Peyer's patch (tissue), 4 donors: ENCODE measurements around the gene CUL7. TPM values are rescaled to one million over a fixed set of nuclear protein-coding genes. Genes with fewer than 3 reads are reported as not detected.

Experiments
- DNase-seq, 3 donors: peaks; one replicate each; pipeline ENCODE4 v3.0.0-alpha.2; 2017 to 2019
- H3K27ac ChIP-seq, 4 donors: fragments of 200-600 bp; sonication (generic); one replicate each; pipeline ENCODE4 v1.5.1; 2016 to 2019
- H3K27me3 ChIP-seq, 2 donors: fragments of 200-600 bp; sonication (generic); one replicate each; pipeline ENCODE4 v1.5.1; 2019
- H3K36me3 ChIP-seq, 3 donors: fragments of 200-600 bp; sonication (generic); one replicate each; pipeline ENCODE4 v1.5.1; 2016 to 2019
- H3K4me1 ChIP-seq, 4 donors: fragments of 200-600 bp; sonication (generic); one replicate each; pipeline ENCODE4 v1.5.1; 2016 to 2019
- H3K4me3 ChIP-seq, 4 donors: fragments of 200-600 bp; sonication (generic); 1 replicate in 3 of 4; 2 replicates in 1 of 4; pipeline ENCODE4 v1.5.1; 2016 to 2019; ENCODE audit warnings: mild to moderate bottlenecking in 1 of 4
- H3K9me3 ChIP-seq, 4 donors: fragments of 200-600 bp; sonication (generic); one replicate each; pipeline ENCODE4 v1.5.1; 2016 to 2019; ENCODE audit warnings: mild to moderate bottlenecking in 1 of 4
- POLR2A ChIP-seq, 2 donors: fragments of 450-650 bp; IDR thresholded peaks; one replicate each; pipeline ENCODE4 v1.5.1; 2017; ENCODE audit warnings: antibody characterized with exemption in 2 of 2, mild to moderate bottlenecking in 2 of 2, moderate library complexity in 2 of 2
- total RNA-seq, 4 donors: library from RNA; depleted of rRNA; stranded (reverse); fragments of >200 nt; gene quantifications; one replicate each; pipeline ENCODE4 v1.1.0, GENCODE V29; 2016
- TF ChIP-seq, protein P1 (sequence below), 6 experiments: fragments of 450-650 bp in 4 of 6; fragments of 200-600 bp in 2 of 6; sonication (generic) in 1 of 6; IDR thresholded peaks; one replicate each; pipeline ENCODE4 v1.5.1; 2017 to 2019; ENCODE audit warnings: antibody characterized with exemption in 6 of 6, mild to moderate bottlenecking in 3 of 6, moderate library complexity in 1 of 6

CUL7 gene
- total RNA-seq, 4 donors from 2014 or later = 19.4 to 33.0 (median 23.1) TPM

DNA sequence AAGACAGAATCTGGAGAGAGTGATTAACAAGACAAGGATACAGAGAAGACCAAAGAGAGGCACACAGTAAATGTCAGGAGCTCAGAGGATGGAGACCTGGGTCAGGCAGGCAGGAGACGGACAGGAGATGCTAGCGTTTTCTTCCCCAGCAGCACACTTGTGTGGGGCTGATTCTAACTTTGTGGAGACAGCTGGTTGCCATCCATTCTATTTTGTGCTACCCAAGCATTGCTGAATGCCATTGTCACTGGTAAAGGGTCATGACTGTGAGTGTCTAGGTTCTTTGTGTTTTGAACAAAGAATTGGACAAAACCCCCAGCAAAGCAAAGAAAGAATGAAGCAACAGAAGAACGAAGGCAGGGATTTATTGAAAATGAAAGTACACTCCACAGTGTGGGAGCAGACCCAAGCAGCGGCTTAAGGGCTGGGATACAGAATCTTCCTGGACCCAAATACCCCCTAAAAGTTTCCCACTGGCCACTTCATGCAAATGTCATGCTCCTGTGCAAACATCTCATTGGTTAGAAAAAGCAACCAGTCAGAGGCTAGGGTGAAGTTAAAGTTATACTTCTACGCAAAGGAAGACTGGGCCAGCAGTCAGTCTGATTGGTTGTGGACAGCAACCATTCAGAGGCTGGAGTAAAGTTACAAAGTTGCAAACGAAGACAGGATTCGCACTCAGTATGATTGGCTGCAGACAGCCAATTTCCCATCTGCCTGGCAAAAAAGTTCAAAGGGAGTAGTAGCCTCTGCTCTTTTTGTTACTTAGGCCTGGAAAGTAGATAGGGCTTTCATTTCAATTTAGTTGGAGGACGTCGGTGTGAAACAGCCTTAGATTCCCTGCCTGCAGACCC is 40.0 kb upstream of the CUL7 start:
- Histone ChIP-seq H3K36me3 (no peaks in the 10 kb centered on the region), H3K27me3 (no peaks in the 10 kb centered on the region), H3K9me3 (no peaks in the 10 kb centered on the region), H3K4me1 (peaks cover 0 to 19% (median 0%) of the 10 kb centered on the region in 4 donors), H3K27ac (peak overlapping the region in 2 of 4 donors; percentile 17 to 55), H3K4me3 (peak overlapping the region in 3 of 4 donors; percentile 12 to 50 (median 44))
- TF ChIP-seq POLR2A (IDR thresholded peaks at IDR 0.05) = no peak
- TF ChIP-seq, protein P1, sequence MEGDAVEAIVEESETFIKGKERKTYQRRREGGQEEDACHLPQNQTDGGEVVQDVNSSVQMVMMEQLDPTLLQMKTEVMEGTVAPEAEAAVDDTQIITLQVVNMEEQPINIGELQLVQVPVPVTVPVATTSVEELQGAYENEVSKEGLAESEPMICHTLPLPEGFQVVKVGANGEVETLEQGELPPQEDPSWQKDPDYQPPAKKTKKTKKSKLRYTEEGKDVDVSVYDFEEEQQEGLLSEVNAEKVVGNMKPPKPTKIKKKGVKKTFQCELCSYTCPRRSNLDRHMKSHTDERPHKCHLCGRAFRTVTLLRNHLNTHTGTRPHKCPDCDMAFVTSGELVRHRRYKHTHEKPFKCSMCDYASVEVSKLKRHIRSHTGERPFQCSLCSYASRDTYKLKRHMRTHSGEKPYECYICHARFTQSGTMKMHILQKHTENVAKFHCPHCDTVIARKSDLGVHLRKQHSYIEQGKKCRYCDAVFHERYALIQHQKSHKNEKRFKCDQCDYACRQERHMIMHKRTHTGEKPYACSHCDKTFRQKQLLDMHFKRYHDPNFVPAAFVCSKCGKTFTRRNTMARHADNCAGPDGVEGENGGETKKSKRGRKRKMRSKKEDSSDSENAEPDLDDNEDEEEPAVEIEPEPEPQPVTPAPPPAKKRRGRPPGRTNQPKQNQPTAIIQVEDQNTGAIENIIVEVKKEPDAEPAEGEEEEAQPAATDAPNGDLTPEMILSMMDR (IDR thresholded peaks at IDR 0.05) = no peak
- peak in 1 of 3 donors; percentile 59 for DNase-seq

DNA sequence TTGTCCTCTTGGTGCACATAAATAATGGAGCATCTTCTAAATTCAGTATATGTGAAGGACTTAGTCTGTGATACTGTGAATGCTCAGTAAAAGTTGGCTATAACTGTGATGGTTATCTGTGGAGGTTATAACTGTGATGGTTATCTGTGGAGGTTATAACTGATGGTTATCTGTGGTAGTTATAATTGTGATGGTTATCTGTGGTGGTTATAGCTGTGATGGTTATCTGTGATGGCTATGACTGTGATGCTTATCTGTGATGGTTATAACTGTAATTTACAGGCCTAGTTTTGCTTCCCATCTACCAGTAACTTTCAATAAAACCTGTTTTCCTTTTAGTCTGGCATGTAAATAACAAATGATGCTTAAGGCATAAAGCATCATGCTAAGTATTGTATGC is 39.0 kb upstream of the CUL7 start:
- no peak for DNase-seq
- no peak overlapping the region for H3K27ac ChIP-seq
- no peaks in the 10 kb centered on the region for H3K9me3 ChIP-seq
- no peaks in the 10 kb centered on the region for H3K27me3 ChIP-seq
- H3K4me1 ChIP-seq = peaks cover 0 to 19% (median 0%) of the 10 kb centered on the region in 4 donors
- no peak overlapping the region for H3K4me3 ChIP-seq
- no peak for TF ChIP-seq POLR2A (IDR thresholded peaks at IDR 0.05)
- H3K36me3 ChIP-seq = no peaks in the 10 kb centered on the region

DNA sequence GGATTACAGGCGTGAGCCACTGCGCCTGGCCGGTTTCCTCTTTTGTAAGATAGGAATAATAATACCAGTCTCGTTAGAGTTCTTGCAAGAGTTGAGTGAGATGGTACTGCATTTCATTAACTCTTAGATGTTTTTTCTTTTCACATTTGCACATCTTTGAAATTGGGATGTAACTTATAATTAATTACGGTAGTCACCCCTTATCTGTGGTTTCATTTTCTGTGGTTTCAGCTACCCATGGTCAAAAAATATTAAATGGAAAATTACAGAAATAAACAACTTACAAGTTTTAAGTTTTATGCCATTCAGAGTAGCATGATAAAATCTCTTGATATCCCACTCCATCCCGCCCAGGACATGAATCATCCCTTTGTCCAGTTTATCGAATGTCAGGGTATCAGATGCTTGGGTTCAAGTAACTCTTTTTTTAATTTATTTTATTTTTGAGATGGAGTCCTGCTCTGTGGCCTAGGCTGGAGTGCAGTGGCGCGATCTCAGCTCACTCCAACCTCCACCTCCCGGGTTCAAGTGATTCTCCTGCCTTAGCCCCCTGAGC is 37.9 kb upstream of the CUL7 start:
- peaks cover 0 to 19% (median 0%) of the 10 kb centered on the region in 4 donors for H3K4me1 ChIP-seq
- H3K36me3 ChIP-seq = no peaks in the 10 kb centered on the region
- H3K4me3 ChIP-seq = no peak overlapping the region
- H3K27ac ChIP-seq = no peak overlapping the region
- no peaks in the 10 kb centered on the region for H3K27me3 ChIP-seq
- TF ChIP-seq, protein P1 (IDR thresholded peaks at IDR 0.05) = no peak
- no peak for TF ChIP-seq POLR2A (IDR thresholded peaks at IDR 0.05)
- no peak for DNase-seq
- no peaks in the 10 kb centered on the region for H3K9me3 ChIP-seq

DNA sequence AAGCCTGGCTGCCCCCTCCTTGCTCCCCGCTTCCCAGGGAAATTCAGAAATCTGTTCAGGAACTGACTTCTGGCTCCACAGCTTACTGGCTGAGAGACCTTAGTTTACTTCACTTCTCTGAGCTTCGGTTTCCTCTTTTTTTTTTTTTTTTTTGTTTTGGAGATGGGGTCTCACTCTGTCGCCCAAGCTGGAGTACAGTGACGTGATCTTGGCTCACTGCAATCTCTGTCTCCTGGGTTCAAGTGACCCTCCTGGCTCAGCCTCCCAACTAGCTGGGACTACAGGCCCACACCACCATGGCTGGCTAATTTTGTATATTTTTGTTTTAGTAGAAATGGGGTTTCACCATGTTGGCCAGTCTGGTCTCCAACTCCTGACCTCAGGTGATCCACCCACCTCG is 37.4 kb upstream of the CUL7 start:
- DNase-seq = no peak
- Histone ChIP-seq H3K27me3 (no peaks in the 10 kb centered on the region), H3K4me3 (no peak overlapping the region), H3K9me3 (no peaks in the 10 kb centered on the region), H3K4me1 (peaks cover 0 to 19% (median 0%) of the 10 kb centered on the region in 4 donors), H3K36me3 (no peaks in the 10 kb centered on the region), H3K27ac (no peak overlapping the region)
- TF ChIP-seq POLR2A (IDR thresholded peaks at IDR 0.05) = no peak
- TF ChIP-seq, protein P1 (IDR thresholded peaks at IDR 0.05) = no peak

DNA sequence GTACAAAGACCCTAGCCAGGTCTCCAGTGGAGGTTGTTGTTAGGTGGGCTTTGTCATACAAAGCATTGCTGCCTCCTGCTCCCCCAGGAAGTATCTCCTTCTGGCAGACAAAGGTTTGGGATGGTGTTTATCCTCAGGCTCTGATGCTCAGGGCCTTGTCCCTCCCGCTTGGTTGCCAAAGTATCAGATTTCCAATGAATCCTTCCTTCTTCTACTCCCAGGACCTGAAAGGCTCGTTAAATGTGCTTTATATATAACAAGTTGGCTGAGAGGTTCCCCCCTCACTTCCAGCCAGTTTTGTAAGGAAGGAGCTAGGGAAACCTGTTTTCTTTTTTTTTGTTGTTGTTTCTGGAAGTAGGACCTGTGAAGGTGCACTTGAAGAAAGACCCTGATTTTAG is 36.9 kb upstream of the CUL7 start:
- no peak for DNase-seq
- Histone ChIP-seq H3K27me3 (no peaks in the 10 kb centered on the region), H3K4me3 (no peak overlapping the region), H3K4me1 (peaks cover 0 to 19% (median 0%) of the 10 kb centered on the region in 4 donors), H3K36me3 (no peaks in the 10 kb centered on the region), H3K27ac (peak overlapping the region in 1 of 4 donors; percentile 0), H3K9me3 (no peaks in the 10 kb centered on the region)
- TF ChIP-seq POLR2A (IDR thresholded peaks at IDR 0.05) = no peak
- TF ChIP-seq, protein P1 (IDR thresholded peaks at IDR 0.05) = no peak
